Fibroblast of skin of back (primary cell): ENCODE data around the gene SEC23B.

ENCODE experiments used
- DNase-seq: peaks from one replicate; pipeline ENCODE4 v3.0.0-alpha.2; 2013

The SEC23B gene

GRCh38 chr20:18526761-18527160 is 19.0 kb downstream of the SEC23B start:
- peak; percentile 6 for DNase-seq

- DNase-seq: no peak
Observed at GRCh38 chr20:18527339-18527738, 19.6 kb downstream of the SEC23B start.

GRCh38 chr20:18527836-18528235 is 20.1 kb downstream of the SEC23B start:
- DNase-seq: peak; percentile 16

GRCh38 chr20:18529041-18529440 is 21.3 kb downstream of the SEC23B start:
- no peak for DNase-seq

GRCh38 chr20:18532626-18533025 is 24.9 kb downstream of the SEC23B start:
- no peak for DNase-seq

GRCh38 chr20:18533491-18533890 is 25.8 kb downstream of the SEC23B start:
- DNase-seq: no peak

- no peak for DNase-seq
Observed at GRCh38 chr20:18533978-18534644, 26.4 kb downstream of the SEC23B start.

- no peak for DNase-seq
Observed at GRCh38 chr20:18537651-18538050, 29.9 kb downstream of the SEC23B start.

- DNase-seq: peak; percentile 9
Observed at GRCh38 chr20:18541741-18542140, 34.0 kb downstream of the SEC23B start.

- DNase-seq: no peak
Observed at GRCh38 chr20:18543216-18543615, 35.5 kb downstream of the SEC23B start.

GRCh38 chr20:18543932-18544331 is 36.2 kb downstream of the SEC23B start:
- DNase-seq: no peak

- no peak for DNase-seq
Observed at GRCh38 chr20:18545566-18545965, 37.8 kb downstream of the SEC23B start.

GRCh38 chr20:18548465-18548864 is 40.7 kb downstream of the SEC23B start:
- DNase-seq: no peak

- no peak for DNase-seq
Observed at GRCh38 chr20:18553746-18554145, 46.0 kb downstream of the SEC23B start.

GRCh38 chr20:18566892-18567738 is 59.4 kb downstream of the SEC23B start, which contains the start of gene SMIM26:
TSS of gene SMIM26 (plus strand) at chr20:18567432. CDS start at chr20:18567479, 47 bp downstream.
- peak; percentile 91 for DNase-seq

GRCh38 chr20:18567739-18568091 is 60.0 kb downstream of the SEC23B start:
- no peak for DNase-seq

GRCh38 chr20:18571009-18571408 is 63.3 kb downstream of the SEC23B start:
- no peak for DNase-seq

GRCh38 chr20:18571578-18571977 is 63.8 kb downstream of the SEC23B start:
- no peak for DNase-seq

- no peak for DNase-seq
Observed at GRCh38 chr20:18577942-18578341, 70.2 kb downstream of the SEC23B start.

GRCh38 chr20:18578581-18578980 is 70.8 kb downstream of the SEC23B start:
- no peak for DNase-seq

GRCh38 chr20:18580012-18580411 is 72.3 kb downstream of the SEC23B start:
- DNase-seq: no peak

GRCh38 chr20:18585134-18585533 is 77.4 kb downstream of the SEC23B start:
- peak; percentile 62 for DNase-seq

- peak; percentile 83 for DNase-seq
Observed at GRCh38 chr20:18587665-18588573, 80.2 kb downstream of the SEC23B start, which contains the start of gene DTD1. TSS of gene DTD1 (plus strand) at chr20:18588054. CDS start at chr20:18588073, 19 bp downstream.
